Stimulated activated naive CD8-positive, alpha-beta T cell treated with anti-CD3 and anti-CD28 coated beads, Interleukin-15, amount 100 ng/mL, for 72 hours (primary cell): ENCODE data around the gene COPZ1.
A peak's percentile ranks its signal among the peaks of the same experiment; 100 is the strongest.

Experiments used
- ATAC-seq: fragments of 150-1000 bp; cut with Tn5 transposase; 2 replicates; pipeline ENCODE4 v1.10.0; 2021; ENCODE audit warnings: mild to moderate bottlenecking, moderate library complexity
- DNase-seq, 2 donors: peaks; one replicate each; pipeline ENCODE4 v3.0.0; 2021 to 2022
- H3K27ac Mint-ChIP-seq, 2 donors: one replicate each; pipeline ENCODE4 v1.8.0; 2022; ENCODE audit warnings: mild to moderate bottlenecking in 2 of 2, mixed read lengths in 2 of 2, moderate library complexity in 2 of 2
- H3K27me3 Mint-ChIP-seq: one replicate; pipeline ENCODE4 v1.8.0; 2022; ENCODE audit warnings: mixed read lengths
- H3K4me1 Mint-ChIP-seq: one replicate; pipeline ENCODE4 v1.8.0; 2022; ENCODE audit warnings: mild to moderate bottlenecking, mixed read lengths
- H3K4me3 Mint-ChIP-seq, 2 donors: one replicate each; pipeline ENCODE4 v1.8.0; 2022; ENCODE audit warnings: mild to moderate bottlenecking in 2 of 2, mixed read lengths in 2 of 2, moderate library complexity in 1 of 2
- H3K9me3 Mint-ChIP-seq, 2 donors: one replicate each; pipeline ENCODE4 v1.8.0; 2022; ENCODE audit warnings: mixed read lengths in 2 of 2

Gene COPZ1

DNA sequence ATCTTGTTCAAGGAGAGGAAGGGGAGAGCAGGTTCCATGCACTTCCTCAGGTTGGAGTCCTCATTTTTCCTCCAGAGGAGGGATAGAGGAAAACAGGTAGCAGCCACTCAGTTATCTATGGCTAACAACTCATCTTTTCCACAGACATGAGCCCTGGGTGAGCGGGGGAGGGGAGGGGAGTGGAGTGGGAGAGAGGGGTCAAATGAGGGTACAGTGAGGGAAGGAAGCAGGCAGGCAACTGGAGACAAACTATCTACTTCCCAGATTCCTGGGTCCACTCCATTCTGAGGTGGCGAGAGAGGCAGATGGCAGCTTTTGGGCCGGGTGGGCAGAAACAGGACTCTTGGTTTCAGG, 62.2 kb downstream of the COPZ1 start:
- no peak overlapping the region for H3K27ac Mint-ChIP-seq
- no peak overlapping the region for H3K4me3 Mint-ChIP-seq
- H3K9me3 Mint-ChIP-seq = no peaks in the 10 kb centered on the region
- ATAC-seq (no peak), DNase-seq (no peak)
- H3K4me1 Mint-ChIP-seq = peaks cover 21% of the 10 kb centered on the region
- H3K27me3 Mint-ChIP-seq = no peaks in the 10 kb centered on the region

DNA sequence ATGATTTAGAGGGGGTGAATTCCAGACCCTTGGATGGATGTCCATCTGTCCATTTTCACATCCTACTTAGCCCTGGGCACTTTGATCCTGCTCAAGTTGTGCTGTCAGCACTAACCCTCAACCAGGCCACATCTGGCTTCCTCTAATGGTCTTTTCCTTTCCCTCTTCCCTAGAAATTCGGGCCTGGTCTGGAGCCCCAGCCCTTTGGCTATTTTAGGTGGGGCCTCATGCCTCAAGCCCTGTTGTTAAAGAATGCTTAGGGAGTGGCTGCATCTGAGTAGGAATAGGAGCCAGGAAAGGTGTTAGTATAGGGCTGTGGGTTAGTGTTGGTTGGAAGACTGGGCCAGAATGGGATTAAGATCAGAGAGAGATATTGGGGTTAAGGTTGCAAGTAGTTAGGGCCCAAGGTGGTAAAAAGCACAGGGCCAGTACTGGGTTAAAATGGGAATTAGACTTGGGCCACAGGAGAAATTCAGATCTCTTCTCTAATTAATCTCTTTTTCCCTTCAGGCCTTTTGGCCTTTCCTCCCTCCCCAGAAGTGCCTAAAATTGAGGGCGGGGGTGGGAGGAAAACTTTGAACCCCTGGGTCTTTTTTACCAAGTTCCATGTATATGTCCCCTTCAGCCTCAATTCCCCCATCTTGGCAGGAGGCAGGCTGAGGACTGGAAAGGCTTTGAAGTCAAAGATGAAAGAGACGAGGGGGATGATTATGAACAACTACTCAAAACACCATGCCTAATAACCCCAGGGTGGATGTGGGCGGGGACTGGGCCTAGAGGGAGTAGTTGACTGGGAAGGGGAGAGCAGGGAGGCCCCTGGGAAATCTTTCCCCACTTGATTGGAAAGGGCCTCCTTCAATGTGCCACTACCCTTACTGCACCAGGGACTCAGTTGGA, 63.6 kb downstream of the COPZ1 start:
- Mint-ChIP-seq H3K9me3 (no peaks in the 10 kb centered on the region), H3K27me3 (no peaks in the 10 kb centered on the region), H3K4me3 (no peak overlapping the region), H3K27ac (no peak overlapping the region), H3K4me1 (peaks cover 23% of the 10 kb centered on the region)
- DNase-seq (no peak), ATAC-seq (no peak)

DNA sequence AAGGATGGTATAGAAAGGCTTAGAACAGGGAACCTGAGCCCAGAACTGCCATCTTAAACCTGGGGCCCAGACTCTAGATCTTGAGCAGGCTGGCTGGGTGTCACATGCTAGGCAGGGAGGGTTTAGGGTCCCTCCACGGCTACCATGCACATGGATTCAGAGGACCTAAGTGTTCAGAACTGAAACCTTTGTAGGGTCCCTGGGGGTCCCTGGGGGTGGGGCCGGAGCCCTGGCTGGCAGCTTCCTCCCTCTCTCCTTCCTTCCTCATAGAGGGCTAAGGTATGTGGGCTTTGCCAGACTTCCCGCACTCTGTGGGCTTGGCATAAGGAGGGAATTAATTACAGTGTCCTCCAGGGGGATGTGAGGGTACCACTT, 64.2 kb downstream of the COPZ1 start:
- Mint-ChIP-seq H3K27me3 (no peaks in the 10 kb centered on the region), H3K9me3 (no peaks in the 10 kb centered on the region), H3K4me1 (peaks cover 28% of the 10 kb centered on the region), H3K4me3 (no peak overlapping the region), H3K27ac (no peak overlapping the region)
- DNase-seq = no peak
- no peak for ATAC-seq

DNA sequence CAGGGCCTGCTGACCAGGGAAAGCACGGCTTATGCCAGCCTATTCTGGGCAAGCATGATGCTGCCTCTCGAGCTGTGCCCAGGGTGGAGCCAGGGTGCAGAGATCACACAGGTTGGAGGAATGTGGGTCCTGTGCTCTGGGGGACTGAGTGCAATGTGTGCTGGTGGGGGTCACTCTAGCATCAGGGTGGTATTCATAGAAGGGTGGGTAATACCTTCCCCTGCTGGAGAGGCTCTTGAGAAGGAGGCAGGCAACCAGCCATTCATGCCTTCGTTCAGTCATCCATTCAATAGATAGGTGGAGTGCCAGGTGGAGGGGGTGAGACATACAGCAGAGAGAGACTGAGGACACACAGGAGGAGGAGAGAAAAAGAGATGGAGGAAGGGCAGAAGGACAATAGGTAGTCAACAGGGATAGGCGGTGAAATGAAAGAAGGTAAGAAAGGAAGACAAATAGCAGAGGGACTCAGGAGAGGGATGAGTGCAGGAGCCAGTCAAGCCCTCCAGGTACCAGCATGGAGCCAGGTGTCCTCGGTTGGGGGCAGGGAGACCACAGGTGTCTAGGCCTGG, 64.8 kb downstream of the COPZ1 start:
- peak overlapping the region; percentile 3 to 6 for H3K4me3 Mint-ChIP-seq
- no peak for DNase-seq
- ATAC-seq = no peak
- peak overlapping the region; percentile 0 to 8 for H3K27ac Mint-ChIP-seq
- H3K9me3 Mint-ChIP-seq = no peaks in the 10 kb centered on the region
- H3K4me1 Mint-ChIP-seq = peaks cover 33% of the 10 kb centered on the region
- H3K27me3 Mint-ChIP-seq = no peaks in the 10 kb centered on the region

DNA sequence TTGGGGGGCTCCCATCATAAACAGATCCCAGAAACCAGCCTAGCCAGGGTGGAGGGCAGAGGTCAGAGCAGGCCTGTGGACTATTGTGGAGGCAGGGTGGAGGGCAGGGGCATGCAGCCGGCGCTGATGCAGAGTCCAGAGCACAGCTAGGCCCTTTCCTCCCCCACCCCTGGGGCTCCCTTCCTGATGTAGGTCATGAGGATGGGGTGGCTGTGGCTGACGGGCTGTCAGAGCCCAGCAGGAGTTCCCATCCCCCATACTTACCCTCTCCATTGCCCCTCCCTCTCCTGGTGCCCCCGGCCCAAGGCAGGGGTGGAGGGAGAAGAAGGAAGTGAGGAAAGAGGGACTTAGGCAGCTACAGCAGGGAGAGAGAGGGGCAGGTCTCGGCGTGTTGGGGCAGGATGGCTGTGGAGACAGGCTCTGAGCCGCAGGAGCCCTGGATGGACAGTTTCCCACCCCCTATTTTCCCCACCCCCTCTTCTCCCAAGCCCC, 65.3 kb downstream of the COPZ1 start:
- H3K27me3 Mint-ChIP-seq = no peaks in the 10 kb centered on the region
- ATAC-seq = no peak
- H3K27ac Mint-ChIP-seq = no peak overlapping the region
- H3K9me3 Mint-ChIP-seq = no peaks in the 10 kb centered on the region
- DNase-seq = no peak
- peak overlapping the region; percentile 6 to 16 for H3K4me3 Mint-ChIP-seq
- H3K4me1 Mint-ChIP-seq = peaks cover 35% of the 10 kb centered on the region

DNA sequence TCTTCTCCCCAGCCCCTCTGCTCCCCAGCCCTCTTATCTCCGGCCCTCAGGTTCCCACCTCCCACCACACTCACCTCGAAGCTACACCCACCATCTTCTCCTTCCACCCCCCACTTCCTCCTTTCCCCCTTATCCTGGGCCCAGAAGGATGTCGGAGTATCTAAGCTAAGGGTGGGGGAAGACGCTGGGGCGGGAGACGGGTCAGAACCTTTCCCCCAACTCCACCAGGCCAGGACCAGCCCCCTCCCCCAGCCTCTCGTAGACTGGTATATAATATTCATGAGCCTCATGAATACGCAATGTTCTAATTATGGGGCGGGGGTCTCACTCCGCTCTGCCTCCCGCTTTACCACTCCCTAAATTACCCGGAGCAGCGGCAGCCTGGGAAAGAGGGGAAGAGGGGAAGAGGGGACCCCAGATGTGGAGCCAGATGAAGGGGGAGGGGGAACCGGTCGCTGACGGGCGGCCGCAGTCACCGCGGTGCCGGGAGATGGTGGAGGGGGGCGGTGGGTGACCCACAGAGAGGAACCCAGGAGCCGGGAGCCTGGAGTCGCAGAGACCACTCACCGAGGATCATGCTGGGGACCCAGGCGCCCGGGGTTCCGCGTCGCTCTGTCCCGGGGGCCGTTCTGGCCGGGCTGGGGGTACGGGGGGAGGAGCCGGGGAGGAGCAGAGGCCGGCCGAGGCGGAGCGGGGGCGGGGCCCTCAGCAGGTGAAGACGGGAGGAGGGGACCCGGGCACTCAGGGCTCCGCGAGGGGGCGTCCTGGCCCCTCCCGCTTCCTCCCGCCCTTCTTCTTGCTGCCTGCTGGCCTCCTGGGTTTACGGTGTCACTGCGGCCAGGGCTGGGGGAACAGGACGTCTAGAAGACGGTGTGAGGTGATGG, 66.0 kb downstream of the COPZ1 start:
- peak overlapping the region in 1 of 2 donors; percentile 45 for H3K27ac Mint-ChIP-seq
- H3K9me3 Mint-ChIP-seq = no peaks in the 10 kb centered on the region
- H3K4me3 Mint-ChIP-seq = peak overlapping the region; percentile 71 to 79
- peaks cover 35% of the 10 kb centered on the region for H3K4me1 Mint-ChIP-seq
- peak; percentile 58 to 71 for DNase-seq
- peak; percentile 79 for ATAC-seq
- no peaks in the 10 kb centered on the region for H3K27me3 Mint-ChIP-seq

DNA sequence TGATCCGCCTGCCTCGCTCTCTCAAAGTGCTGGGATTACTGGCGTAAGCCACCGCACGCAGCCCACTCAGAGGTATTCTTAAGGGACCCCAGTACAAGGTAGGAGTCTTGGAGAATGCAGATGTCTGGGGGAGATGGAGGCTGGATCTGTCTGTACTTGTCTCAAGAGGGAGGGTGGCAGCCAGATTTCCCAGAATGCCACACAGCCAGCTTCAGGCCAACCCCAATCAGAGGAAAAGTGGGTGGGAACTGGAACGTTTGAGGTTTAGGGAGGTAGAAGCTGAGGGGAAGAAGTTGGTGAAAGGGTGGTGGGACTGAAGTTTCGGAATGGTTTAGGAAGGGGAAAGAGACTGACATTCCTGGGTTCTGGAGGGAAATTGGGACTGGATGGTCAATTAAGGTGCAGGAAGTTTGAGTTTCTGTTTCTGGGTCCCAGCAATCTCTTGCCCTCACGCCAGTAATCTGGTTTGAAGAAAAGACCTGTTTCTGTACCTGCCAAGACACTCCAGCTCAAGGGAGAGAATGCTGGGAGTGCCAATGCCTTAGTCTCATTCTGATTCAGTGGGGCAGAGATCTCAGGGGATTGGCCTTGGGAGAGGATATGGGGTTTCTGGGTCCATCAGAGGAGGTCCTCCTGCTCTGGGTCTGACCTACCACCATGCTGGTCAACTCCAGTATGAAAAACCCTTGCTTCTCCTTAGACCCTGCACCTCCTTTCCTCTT, 67.7 kb downstream of the COPZ1 start:
- ATAC-seq = no peak
- Mint-ChIP-seq H3K4me3 (no peak overlapping the region), H3K27ac (no peak overlapping the region), H3K9me3 (no peaks in the 10 kb centered on the region), H3K27me3 (no peaks in the 10 kb centered on the region), H3K4me1 (peaks cover 35% of the 10 kb centered on the region)
- no peak for DNase-seq

DNA sequence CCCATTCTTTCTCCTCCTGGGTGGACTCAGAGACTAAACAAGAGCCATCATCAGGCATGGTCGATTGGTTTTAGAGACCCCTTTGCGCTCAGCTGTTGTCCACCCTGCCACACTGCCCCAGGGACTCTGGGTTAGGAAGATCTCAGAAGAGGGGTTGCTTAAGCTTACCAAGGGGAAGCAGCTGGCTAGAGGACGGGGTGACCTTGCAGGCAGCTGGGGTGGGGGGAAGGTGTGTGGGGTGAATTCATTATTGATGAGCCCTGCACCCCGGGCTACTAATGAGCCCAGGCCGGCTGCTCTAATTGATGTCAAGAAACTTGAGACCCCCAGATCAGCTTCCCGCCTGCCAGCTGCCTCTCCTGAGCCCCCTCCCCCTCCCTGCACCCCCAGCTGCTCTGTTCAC, 68.3 kb downstream of the COPZ1 start:
- Mint-ChIP-seq H3K4me1 (peaks cover 35% of the 10 kb centered on the region), H3K27me3 (no peaks in the 10 kb centered on the region), H3K4me3 (no peak overlapping the region), H3K27ac (no peak overlapping the region), H3K9me3 (no peaks in the 10 kb centered on the region)
- DNase-seq (no peak), ATAC-seq (no peak)

DNA sequence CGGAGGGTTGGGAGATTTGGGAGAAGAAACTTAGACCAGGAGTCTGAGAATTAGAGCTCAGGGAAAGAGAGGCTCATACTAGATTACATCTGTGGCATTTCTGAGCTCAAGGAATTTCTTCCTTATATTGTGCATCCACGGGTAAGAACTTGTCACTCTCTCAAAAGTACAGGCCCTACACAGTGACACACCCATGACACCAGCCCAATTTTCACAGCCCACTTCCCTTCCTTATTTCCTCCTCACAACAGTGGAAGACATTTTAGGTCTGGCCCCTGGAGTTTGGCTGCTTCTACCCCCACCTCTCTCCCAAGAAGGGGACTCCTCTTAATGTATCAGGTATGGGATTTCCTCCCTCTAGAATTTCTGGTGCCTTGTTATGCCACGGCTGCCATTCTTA, 68.8 kb downstream of the COPZ1 start:
- DNase-seq = no peak
- no peak overlapping the region for H3K27ac Mint-ChIP-seq
- no peaks in the 10 kb centered on the region for H3K27me3 Mint-ChIP-seq
- H3K4me1 Mint-ChIP-seq = peaks cover 35% of the 10 kb centered on the region
- no peak for ATAC-seq
- no peaks in the 10 kb centered on the region for H3K9me3 Mint-ChIP-seq
- no peak overlapping the region for H3K4me3 Mint-ChIP-seq

DNA sequence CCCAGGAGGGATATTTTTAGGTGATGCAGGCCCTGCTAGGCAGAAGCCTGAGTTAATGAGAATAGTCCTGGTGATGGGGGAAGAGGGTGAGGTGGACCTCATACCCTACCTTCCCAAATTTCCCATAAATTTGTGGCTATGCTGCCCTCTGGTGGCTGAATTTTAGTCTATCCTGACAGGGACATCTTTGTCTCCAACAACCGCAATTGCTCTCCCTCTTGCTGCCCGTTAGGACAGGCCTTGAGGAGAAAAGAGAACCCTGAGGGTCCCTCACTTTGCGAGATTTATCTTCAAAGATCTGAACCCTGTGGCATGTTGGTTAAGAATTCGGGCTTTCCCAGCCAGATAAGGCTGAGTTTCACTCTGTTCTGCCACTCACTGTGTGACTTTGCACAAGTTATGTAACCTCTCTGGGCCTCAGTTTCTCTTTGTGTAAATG, 69.4 kb downstream of the COPZ1 start:
- DNase-seq = no peak
- Mint-ChIP-seq H3K4me1 (peaks cover 35% of the 10 kb centered on the region), H3K4me3 (no peak overlapping the region), H3K27me3 (no peaks in the 10 kb centered on the region), H3K9me3 (no peaks in the 10 kb centered on the region), H3K27ac (no peak overlapping the region)
- ATAC-seq = no peak

DNA sequence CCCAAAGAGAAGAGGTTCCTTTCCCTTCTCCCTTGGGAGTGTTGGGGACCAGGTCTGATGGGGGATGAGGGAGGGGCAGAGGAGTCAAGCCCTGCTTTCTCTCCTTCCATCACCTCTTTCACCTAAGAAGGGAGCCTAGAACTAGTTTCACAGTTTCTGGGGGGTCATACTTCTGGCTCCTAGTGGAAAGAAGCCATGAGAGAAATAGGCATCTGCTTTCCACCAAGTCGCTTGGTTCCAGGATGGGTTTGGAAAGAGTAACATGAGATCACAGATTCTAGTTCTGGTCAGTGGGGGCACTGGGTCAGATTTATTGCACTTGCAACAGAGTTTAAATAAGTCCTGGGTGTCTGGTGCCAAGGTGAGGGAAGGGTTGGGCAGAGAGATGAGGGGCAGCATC, 70.1 kb downstream of the COPZ1 start:
- Mint-ChIP-seq H3K27ac (no peak overlapping the region), H3K27me3 (no peaks in the 10 kb centered on the region), H3K4me1 (peaks cover 35% of the 10 kb centered on the region), H3K4me3 (no peak overlapping the region), H3K9me3 (no peaks in the 10 kb centered on the region)
- ATAC-seq (no peak), DNase-seq (no peak)

DNA sequence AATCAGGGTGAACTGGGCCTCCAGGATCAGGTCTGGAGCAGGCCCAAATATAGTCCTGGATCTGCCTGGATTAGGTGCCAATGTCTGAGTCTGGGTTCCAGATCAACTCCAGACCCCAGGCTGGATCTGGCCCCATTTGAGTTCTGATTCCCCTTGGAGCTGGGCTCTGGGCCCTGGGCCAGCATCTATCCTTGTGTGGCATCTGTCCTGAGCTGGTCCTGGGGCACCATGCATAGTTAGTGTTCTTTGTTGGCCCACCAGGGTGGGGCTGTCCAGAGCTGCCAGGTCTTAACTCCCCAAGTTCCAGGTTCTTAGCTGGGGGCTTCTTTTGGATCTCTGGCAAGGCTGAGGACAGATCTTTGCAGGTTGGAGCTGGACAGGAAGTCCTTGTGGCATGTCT, 70.6 kb downstream of the COPZ1 start:
- ATAC-seq (no peak), DNase-seq (no peak)
- Mint-ChIP-seq H3K9me3 (no peaks in the 10 kb centered on the region), H3K27me3 (no peaks in the 10 kb centered on the region), H3K27ac (no peak overlapping the region), H3K4me3 (no peak overlapping the region), H3K4me1 (peaks cover 35% of the 10 kb centered on the region)

DNA sequence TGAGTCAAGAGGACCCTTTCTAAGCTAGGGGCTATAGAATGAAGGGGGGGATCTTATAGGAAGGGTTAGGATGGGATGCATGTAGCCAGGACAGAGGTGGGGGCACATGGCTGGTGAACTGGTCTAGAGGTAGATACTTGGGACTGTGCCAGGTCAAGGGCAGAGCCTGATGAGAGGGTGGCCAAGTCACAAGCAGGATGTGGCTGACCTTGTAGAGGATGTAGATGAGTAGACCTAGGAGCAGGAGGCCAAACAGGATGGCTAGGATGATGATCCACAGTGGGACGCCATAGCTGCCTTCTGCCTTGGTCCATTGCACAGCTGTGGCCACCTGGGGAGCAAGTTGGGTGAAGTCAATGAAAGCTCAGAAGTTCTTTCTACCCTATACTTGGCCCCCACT, 72.2 kb downstream of the COPZ1 start:
- no peak for ATAC-seq
- DNase-seq = no peak
- H3K4me3 Mint-ChIP-seq = no peak overlapping the region
- H3K27me3 Mint-ChIP-seq = no peaks in the 10 kb centered on the region
- no peak overlapping the region for H3K27ac Mint-ChIP-seq
- H3K9me3 Mint-ChIP-seq = no peaks in the 10 kb centered on the region
- H3K4me1 Mint-ChIP-seq = peaks cover 21% of the 10 kb centered on the region

DNA sequence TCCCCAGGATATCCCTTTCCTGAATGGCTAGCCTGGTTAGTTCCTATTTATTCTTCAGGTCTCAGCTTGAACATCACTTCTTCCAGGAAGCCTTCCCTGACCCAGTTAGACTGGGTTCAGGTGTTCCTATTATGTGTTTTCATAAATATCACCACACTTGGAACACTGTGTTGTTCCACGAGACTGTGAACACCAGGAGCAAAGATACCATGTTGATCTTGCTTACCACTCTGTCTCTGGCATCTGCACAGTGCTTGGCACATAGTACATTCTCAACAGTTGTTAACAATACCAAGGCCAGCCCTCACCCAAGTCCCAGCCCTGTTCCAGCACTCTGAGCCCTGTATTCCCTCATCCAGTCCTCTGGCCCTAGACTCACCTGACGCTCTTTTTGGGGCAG, 73.3 kb downstream of the COPZ1 start:
- H3K4me1 Mint-ChIP-seq = peaks cover 14% of the 10 kb centered on the region
- DNase-seq (no peak), ATAC-seq (no peak)
- no peak overlapping the region for H3K27ac Mint-ChIP-seq
- no peak overlapping the region for H3K4me3 Mint-ChIP-seq
- H3K27me3 Mint-ChIP-seq = no peaks in the 10 kb centered on the region
- H3K9me3 Mint-ChIP-seq = no peaks in the 10 kb centered on the region
